Measurements from ENCODE around the gene TPK1. TPM values are rescaled to one million over a fixed set of nuclear protein-coding genes. Genes with fewer than 3 reads are reported as not detected.

TPK1 gene
- total and polyA plus RNA-seq, 2 of the 13 experiments (the other 11 are each of a cell fraction or from before 2014, with no cell fraction given): 1.0 to 1.2 TPM

GRCh38 chr7:144649120-144649519 lies 186.7 kb downstream of the TPK1 start:
- BruUV-seq (replicated peaks): no TSS peak
- H4K20me1 ChIP-seq (ENCODE audit: insufficient read depth, low read length): no peaks in the 10 kb centered on the region
- no peak overlapping the region for H3K4me2 ChIP-seq (ENCODE audit: low read depth, low read length)
- intact Hi-C loops (cut with micrococcal nuclease; ENCODE audit: unreplicated experiment) (no loop called here), in situ Hi-C loops (cut with HindIII; ENCODE audit: extremely low pct_ligation_motif_present, low pct_unique_long_range_greater_than_20kb) (no loop called here)
- ATAC-seq (no peak), DNase-seq (ENCODE audit: low spot score) (no peak), FAIRE-seq (no peak)
- ChIA-PET CTCF (ENCODE audit: low intra/inter-chr PET ratio, low total read pairs) (no interaction called here), POLR2A (no interaction called here)
- H3K27me3 ChIP-seq (ENCODE audit: control insufficient read depth in 1 of 2, insufficient read depth in 2 of 2, low read length in 2 of 2): no peaks in the 10 kb centered on the region
- no peak overlapping the region for H3K27ac ChIP-seq (ENCODE audit: extremely low read length, insufficient read depth, low read length)
- no peak overlapping the region for H2AFZ ChIP-seq (ENCODE audit: low read length)
- no peaks in the 10 kb centered on the region for H3K4me1 ChIP-seq (ENCODE audit: insufficient read depth, low read length)
- H3K4me3 ChIP-seq (replicated peaks in 1 of 3; ENCODE audit: insufficient read depth in 1 of 3, low read depth in 2 of 3, low read length in 3 of 3): no peak overlapping the region
- no peaks in the 10 kb centered on the region for H3K36me3 ChIP-seq (replicated peaks in 1 of 2; ENCODE audit: control insufficient read depth in 1 of 2, insufficient read depth in 2 of 2, low read length in 2 of 2)
- H3K9me3 ChIP-seq (ENCODE audit: low read length): peaks cover 16% of the 10 kb centered on the region
- TF ChIP-seq KLF11 (CRISPR knock-in tag; IDR thresholded peaks at IDR 0.05) (no peak), LBX2 (CRISPR knock-in tag; IDR thresholded peaks at IDR 0.05; ENCODE audit: borderline replicate concordance) (no peak), TRIM24 (CRISPR knock-in tag; IDR thresholded peaks at IDR 0.05) (no peak)
- H3K79me2 ChIP-seq (ENCODE audit: insufficient read depth, low read length): no peaks in the 10 kb centered on the region
- no peak overlapping the region for H3K9ac ChIP-seq (ENCODE audit: insufficient read depth, low read depth, low read length)
- 6% methylated on average over 2 of the region's 2 CpGs for WGBS (ENCODE audit: low lambda C conversion rate)

- DNase-seq (ENCODE audit: low spot score) (no peak), FAIRE-seq (no peak), ATAC-seq (no peak)
- Histone ChIP-seq H3K4me3 (replicated peaks in 1 of 3; ENCODE audit: insufficient read depth in 1 of 3, low read depth in 2 of 3, low read length in 3 of 3) (no peak overlapping the region), H3K27me3 (ENCODE audit: control insufficient read depth in 1 of 2, insufficient read depth in 2 of 2, low read length in 2 of 2) (no peaks in the 10 kb centered on the region), H3K4me2 (ENCODE audit: low read depth, low read length) (no peak overlapping the region), H3K9ac (ENCODE audit: insufficient read depth, low read depth, low read length) (no peak overlapping the region), H3K36me3 (replicated peaks in 1 of 2; ENCODE audit: control insufficient read depth in 1 of 2, insufficient read depth in 2 of 2, low read length in 2 of 2) (no peaks in the 10 kb centered on the region), H2AFZ (ENCODE audit: low read length) (no peak overlapping the region), H4K20me1 (ENCODE audit: insufficient read depth, low read length) (no peaks in the 10 kb centered on the region), H3K79me2 (ENCODE audit: insufficient read depth, low read length) (no peaks in the 10 kb centered on the region), H3K27ac (ENCODE audit: extremely low read length, insufficient read depth, low read length) (no peak overlapping the region), H3K4me1 (ENCODE audit: insufficient read depth, low read length) (no peaks in the 10 kb centered on the region), H3K9me3 (ENCODE audit: low read length) (no peaks in the 10 kb centered on the region)
- POLR2A ChIA-PET: no interaction called here
- intact Hi-C loops (cut with micrococcal nuclease; ENCODE audit: unreplicated experiment) (no loop called here), in situ Hi-C loops (cut with HindIII; ENCODE audit: extremely low pct_ligation_motif_present, low pct_unique_long_range_greater_than_20kb) (no loop called here)
- no TSS peak for BruUV-seq (replicated peaks)
- CTCF ChIA-PET (ENCODE audit: low intra/inter-chr PET ratio, low total read pairs): no interaction called here
- 0% methylated on average over 4 of the region's 4 CpGs for WGBS (ENCODE audit: low lambda C conversion rate)
- no peak for TF ChIP-seq RBM22 (optimal IDR thresholded peaks at IDR 0.05; ENCODE audit: low read length)
Measured at GRCh38 chr7:144641389-144642044, 194.3 kb downstream of the TPK1 start.

All from HepG2 (cell line).